Cardiac fibroblast (primary cell): ENCODE measurements around the gene PEMT.

Source experiments
- DNase-seq, 2 donors: peaks; one replicate each; pipeline versions ENCODE4 v3.0.0 to v3.0.0-alpha.2; 2010; ENCODE audit warnings: low read depth in 2 of 2
- H3K4me3 ChIP-seq, 2 donors: replicated peaks in 1 of 2; 1 replicate in 1 of 2; 2 replicates in 1 of 2; pipeline ENCODE4 v1.5.1; 2011; ENCODE audit warnings: low read depth in 2 of 2, low read length in 2 of 2, mild to moderate bottlenecking in 2 of 2, moderate library complexity in 1 of 2
- CTCF ChIP-seq: IDR thresholded peaks from one replicate; pipeline ENCODE4 v1.5.1; 2011; ENCODE audit warnings: low read depth, mild to moderate bottlenecking, low read length, inconsistent platforms

PEMT gene

GRCh38 chr17:17628388-17629008, 37.0 kb upstream of the PEMT start:
- DNase-seq = no peak
- H3K4me3 ChIP-seq = no peak overlapping the region
- TF ChIP-seq CTCF = no peak

DNA sequence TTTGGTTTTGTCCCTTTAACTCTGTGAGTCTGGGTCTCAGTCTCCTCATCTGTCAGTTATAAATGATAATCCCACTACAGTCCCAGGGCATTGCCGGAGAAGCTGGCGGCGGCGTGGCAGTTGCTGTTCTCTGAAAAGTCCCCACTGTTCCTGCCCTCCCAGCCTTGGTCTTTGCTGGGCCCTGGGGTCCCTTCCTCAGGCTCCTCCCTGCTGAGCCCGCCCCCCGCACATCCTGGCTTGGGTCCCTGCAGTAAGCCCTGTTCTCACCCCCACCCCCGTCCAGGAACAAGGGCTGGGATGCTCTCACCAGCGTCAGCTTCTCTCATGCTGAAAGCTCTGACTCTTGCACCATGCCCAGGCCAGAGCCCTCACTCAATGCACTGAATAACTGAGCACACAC, 35.3 kb upstream of the PEMT start:
- no peak for DNase-seq
- no peak overlapping the region for H3K4me3 ChIP-seq
- TF ChIP-seq CTCF = no peak

GRCh38 chr17:17626151-17626805, 34.8 kb upstream of the PEMT start:
- DNase-seq = no peak
- no peak for TF ChIP-seq CTCF
- H3K4me3 ChIP-seq = no peak overlapping the region

DNA sequence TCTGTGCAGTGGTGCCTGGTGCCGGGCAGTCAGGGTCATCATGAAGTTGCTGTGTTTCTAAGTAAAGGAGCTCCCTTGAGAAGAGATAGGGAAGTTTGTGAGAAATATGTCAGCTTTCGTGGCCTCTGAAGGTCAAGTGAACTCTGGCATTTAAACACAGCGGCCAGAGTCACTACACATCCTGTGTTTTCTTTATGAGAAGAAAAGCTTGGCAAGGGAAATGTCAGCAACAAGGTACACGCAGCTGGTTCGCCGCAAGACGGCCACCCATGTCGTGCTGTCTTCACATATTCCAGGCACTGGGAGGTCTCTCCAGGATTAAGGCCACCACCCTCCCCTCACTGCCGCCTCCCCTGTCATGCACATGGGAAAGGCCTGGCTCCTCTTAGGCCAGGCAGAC, 33.2 kb upstream of the PEMT start:
- DNase-seq = no peak
- H3K4me3 ChIP-seq = no peak overlapping the region
- TF ChIP-seq CTCF = no peak

- no peak overlapping the region for H3K4me3 ChIP-seq
- TF ChIP-seq CTCF = no peak
- no peak for DNase-seq
These were observed 32.4 kb upstream of the PEMT start for GRCh38 chr17:17623904-17624303.

DNA sequence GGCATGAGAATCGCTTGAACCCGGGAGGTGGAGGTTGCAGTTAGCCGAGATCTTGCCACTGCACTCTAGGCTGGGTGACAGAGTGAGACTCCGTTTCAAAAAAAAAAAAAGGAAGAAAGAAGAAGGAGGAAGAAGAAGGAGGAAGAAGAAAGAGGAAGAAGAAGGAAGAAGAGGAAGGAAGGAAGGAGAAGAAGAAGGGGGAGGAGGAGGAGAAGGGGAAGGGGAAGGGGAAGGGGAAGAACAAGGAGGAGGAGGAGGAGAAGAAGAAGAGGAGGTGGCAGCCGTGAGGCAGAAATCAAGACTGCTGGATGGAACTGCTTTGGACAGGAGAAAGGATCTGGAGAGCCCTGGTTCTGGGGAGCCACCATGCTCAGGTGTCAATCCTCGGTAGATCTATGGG, 29.7 kb upstream of the PEMT start:
- H3K4me3 ChIP-seq = no peak overlapping the region
- no peak for DNase-seq
- TF ChIP-seq CTCF = no peak
